ENCODE data around the gene SPOCK1.

Gene SPOCK1

DNA sequence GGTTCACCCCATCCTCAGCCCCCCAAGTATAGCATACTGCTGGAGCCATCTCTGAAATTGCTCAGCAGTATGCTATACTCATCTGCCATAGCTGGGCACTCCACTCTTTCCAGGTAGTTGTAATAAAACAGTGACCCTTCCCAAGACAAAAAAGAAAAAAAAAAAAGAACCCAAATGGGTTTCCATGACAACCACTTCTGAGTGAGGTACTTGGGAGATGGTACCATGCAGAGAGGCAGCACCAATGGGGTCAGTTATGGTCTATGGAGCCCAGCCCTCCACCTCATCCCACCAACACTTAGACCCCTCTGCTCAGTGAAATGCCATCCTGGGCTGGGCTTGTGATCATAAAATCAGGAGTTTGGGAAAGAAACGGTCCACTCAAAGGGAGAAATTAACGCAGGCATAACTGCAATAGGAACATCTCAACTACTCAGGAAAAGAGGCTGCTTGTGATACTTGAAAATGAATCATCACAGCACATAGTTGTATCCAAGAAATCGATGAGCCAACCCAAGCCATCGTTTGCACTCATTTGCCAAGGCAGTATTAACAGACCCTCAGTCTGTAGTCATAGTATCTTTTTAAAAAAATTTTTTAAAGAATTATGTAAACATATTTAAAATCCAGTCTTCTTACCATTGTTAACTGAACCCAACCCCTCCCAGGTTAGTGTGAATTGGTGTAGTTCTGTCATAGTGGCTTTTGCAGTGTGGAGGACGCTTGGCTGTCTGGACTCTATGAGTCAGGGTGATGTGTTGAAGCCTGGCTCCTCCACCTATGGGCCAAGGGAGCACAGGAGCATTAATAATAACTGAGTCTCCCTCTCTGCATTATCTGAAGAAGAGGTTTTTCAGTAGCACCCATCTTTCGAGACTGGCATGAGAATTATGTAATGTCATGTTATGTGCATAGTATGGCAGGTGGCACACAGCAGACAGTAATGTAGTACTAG, 402.7 kb downstream of the SPOCK1 start:
- no peak for DNase-seq

DNA sequence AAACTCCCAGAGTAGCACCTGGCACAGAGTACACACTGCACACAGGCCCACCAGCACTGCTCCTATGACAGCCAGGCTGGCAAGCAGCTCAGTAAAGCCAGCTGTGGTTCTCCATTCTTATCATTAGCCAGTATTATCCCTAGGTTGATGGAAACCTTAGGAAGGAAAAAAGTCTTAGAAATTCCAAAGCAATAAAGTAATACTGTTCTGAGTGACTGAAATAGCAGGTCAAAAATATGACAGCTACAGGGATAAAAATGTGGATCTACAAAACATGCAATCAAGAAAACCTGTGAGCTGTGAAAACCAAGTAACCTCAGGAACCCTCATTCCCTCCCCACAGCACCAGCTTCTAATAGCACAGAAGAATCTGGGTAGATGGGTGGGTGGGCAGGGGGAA, 403.5 kb downstream of the SPOCK1 start:
- DNase-seq: no peak

DNA sequence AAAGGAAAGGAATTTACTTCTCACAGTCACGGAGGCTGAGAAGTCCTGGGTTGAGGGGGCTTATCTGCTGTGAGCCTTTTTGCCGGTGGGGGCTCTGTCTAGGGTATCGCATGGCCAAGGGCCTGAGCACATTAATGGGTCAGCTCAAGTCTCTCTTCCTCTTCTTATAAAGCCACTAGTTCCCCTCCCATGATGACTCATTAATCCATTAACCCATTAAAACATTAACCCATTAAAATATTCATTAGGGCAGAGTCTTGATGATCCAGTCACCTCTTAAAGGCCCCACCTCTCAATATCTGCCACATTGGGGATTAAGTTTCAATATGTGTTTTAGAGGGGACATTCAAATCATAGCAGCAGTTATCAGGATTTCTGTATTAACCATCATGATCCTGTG, 406.3 kb downstream of the SPOCK1 start:
- DNase-seq: no peak

DNA sequence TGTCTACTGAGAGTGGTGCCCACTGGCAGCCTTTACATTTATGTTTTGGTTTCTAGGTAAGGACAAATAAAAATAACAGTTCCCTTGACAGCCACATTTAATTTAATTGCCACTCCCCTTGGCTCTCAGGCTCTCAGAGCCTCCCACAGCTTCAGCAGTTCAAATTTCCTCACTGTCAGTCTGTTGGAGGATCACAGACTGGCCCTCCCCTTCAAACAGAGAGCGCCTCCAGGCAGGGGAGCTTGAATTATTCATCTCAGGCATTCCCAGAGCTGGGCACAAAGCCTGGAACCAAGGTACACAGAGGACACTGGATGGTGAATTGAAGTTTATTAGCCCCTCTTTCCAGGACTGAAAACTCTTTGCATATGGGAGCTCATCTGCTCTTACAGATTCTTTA, 407.7 kb downstream of the SPOCK1 start:
- no peak for DNase-seq

DNA sequence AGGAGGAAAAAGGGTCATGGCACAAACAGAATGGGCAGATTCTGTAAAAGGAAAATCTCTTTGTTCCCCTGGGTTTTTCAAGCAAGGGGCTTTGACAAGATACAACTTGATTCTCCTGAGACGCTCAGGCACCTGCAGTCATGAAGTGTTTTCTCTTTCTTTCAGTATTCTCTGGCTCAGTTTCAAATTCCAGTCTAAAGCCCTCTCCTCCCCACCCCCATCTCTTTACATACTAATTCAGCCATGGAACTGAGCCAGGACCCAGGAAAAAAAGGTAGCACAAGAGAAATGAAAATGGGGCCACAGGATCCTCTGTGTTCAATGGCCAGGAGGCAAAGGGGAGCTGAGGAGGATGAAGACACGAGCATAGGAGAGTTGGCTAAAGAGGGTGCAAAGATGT, 408.4 kb downstream of the SPOCK1 start:
- DNase-seq: no peak

DNA sequence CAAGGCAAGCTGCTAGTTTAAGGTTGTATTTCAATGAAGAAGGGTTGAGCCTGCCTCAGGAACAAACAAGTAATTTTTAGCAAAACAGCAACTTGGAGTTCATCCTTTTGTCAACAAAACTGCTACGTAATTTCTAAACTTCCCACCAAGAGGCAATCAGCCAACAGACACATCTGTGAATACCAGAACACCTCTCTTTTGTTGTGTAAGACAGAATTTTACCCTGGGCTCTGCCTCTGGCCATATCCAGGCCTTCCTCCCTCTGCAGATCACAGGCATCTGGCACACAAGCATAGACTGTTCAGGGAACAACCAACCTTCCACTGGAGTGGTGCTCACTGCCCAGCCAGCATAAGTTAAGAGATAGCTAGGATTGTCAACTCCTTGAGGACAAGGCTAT, 409.0 kb downstream of the SPOCK1 start:
- no peak for DNase-seq

DNA sequence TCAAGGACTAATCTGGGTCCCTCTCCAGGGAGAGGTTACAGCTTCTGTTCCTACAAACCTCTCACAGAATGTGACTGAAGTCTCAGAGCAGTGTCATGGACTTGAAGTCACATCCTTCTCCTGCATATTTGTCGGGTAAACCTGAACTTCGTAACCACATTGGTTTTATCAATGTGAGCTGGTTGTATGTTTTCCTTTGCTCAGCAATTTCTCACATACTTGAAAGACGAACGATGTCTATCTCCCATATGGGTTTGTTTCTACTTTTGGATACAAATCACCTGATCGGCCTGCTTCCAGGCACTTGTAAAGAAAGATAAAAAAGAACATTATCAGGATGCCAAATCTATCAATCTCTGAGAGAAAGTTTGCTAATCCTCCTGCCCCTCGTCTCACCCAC, 411.0 kb downstream of the SPOCK1 start:
- DNase-seq: no peak

DNA sequence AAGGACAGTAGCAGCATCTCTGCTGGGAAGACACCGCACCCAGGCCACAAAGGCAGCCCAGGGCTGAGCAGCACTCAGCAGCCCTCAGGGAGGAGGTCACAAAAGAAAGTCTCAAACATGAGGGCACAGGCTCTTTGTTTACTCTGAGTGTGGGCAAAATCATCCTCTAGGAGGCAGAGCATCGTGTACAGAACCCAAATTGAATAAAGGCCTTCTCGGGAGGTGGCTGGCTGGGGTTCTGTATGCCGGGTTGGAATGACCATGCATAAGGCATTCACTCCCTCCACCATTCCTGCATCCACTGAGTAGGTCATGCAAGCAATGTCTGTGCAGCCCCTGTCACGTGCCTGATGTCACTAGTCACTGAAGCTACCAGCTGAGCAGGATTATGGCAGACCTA, 412.8 kb downstream of the SPOCK1 start:
- no peak for DNase-seq

DNA sequence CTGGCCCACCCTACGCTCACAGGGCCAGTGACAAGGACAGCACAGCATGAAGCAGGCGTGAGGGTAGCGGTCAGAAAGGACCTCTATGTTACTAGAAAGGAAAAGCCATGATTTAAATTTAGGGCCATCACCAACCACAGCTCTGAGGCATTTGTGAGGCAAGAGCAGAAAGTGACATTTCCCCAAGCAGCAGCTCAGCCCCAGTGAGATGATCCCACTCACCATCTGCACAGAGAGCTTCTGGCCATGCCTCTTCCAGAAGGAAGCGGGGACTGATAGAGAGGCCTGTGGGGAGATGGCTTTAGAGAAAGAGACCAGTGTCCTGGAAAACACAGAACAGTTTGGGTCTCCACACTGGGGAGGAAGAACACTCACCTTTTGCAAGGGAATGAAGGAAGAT, 413.9 kb downstream of the SPOCK1 start:
- no peak for DNase-seq

DNA sequence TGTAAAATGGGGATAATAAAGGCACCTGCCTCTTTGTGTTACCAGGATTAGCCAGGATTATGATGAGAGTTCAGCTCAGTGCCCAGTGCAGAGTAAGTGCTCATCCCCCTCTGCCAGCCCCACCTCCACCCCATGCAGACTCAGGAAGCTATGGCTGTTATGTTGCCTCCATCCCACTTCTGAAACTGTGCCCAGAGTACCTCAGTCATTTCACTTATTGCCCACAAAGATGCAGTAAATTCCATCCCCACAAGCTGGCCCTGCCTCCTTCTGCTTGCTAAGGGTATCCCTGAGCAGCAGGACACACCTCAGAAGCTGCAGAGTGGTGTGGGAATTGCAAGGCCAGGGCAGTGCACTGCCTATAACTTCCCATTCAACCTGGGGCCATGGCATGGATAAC, 415.1 kb downstream of the SPOCK1 start:
- no peak for DNase-seq

DNA sequence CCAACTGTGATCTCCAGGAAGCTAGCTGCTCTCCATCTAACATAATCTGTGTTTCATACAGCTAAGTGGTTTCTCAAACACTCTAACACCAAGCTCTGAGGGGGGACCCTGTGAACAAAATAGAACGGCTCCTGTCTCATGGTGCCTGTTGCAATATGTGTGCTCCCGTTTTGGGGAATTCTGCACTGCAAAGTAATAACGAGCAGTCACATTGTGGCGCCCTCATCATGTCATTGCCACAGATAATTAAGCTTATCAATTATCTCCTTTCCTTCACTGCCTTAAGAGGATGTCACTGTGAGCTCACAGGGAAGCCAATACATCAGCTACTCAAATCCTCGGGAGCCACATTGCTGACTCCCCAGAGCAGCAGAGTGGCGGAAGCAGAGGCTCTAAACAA, 416.2 kb downstream of the SPOCK1 start:
- DNase-seq: no peak

DNA sequence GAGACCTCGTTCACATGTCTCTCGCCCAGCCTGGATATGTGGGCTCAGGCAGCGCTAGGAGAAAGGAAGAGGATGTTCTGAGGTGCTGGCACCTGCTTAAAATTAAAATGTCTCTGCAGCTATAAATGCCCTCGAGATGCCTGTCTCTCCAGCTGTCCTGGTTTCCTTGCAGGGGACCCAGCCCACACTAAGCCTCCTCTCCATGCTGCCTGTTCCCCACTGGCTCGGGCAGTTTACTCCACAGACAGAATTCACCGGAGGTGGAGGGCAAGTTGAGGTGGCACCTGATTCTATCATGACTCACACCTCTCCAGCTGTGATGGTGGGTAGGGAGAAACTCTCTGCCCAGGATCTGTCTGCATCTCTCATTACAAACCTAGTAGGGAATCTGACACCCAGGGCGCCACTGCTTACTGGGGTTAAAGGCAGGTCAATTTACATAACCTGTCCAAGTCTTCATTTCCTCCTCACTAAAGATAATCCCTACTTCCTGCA, 420.9 kb downstream of the SPOCK1 start:
- no peak for DNase-seq

DNA sequence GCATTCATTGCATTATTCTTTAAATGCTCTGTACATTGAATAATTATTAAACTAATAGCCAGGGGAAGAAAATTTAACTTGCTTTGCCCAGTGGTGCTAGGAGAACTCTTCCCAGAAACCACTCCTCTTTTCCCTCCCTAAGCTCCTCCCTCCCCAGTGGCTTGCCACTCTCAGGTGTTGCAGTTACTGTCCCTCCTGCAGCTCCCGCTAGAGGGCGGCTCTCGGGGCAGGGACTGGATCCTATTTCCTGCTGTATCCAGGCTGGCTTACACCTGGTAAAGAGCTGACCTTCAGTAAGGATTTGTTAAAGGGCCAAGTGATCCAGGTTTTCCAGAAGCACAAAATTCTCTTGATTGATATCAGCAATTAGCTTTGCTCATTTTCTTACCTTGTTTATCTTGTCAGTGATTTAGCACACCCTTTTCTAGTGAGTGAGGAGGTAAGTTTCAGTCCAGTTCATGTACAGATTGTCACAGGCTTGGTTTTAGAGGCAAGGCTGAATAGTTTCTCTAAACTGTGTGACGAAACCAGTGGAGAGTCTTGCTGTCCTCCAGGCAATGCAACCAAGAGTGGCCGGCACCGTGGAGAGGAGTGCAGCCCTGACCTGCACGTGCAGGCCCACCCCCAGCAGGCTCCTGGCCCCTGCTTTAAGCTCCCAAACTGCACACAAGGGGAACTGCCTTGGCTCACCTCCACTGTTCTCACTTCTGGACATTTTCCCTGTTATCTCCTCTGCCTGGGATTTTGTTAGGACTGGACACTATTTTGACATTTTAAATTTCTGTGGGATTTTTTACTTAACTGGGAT, 423.8 kb downstream of the SPOCK1 start:
- DNase-seq: no peak

DNA sequence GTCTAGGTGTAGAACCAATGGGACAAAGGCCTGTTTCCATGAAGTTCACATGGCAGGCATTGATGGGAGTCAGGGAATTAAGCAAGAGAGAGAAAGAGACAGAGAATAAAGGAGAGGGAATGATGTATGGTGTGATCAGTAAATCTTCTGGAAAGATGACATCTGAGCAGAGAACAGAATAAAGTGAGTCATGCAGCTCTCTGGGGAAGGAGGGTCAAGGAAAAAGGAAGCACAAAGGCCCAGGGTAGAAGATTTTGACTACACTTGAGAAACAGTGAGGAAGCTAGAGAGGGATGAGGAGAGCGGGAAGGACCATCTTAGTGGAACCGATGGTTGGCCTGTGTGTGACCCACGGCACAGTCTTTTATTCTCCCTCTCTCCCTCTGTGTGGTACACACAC, 425.9 kb downstream of the SPOCK1 start:
- DNase-seq: no peak

DNA sequence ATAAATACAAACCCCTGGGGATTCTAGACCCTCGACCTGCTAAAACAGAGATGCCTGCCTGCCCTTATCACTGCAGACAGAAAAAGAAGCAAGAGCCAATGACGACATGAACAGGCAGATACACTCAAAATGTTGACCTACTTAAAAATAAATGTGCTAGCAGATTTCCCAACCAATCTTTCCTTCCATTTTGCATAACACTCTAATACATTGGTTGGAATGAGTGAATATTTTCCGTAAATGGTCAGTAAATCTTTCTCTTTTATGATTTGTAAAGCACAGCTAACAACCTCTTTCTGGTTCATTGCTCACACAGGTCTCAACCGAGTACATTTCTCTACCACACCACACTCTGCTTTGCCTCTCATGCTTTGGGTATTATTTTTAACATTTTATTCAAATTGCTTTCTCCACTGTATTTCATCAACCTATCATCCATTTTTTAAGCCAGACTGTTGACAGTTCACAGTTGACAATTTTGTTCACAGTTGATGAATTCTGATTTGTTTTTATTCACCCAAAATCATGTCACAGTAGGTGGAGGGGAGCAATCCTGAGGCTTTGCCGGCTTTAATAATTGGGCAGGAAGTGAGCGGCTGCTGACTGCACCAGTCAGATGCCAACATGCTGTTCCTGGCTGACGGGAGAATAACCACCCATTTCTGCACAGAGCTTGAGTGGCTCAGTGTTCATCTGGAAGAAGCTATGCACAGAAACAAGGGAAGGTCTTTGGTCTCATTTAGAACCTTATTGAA, 426.6 kb downstream of the SPOCK1 start:
- DNase-seq: no peak

DNA sequence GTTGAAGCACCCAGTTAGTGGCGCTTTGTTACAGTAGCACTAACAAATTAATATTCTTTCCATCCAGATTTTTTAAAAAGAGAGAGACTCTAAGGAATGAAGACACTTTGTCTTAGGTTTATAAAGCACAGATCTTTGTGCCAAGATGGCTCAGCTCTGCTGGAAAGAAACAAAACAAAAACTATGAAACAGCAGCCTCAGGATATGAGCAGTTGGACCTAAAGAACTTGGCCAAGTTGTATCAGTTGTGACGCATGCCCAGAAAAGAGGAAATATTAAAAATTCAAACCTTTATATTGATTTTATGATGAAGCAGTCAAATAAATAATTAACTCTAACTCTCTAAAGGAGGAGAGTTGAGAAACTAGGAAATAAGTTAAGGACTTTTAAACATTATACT, 427.2 kb downstream of the SPOCK1 start:
- no peak for DNase-seq

DNA sequence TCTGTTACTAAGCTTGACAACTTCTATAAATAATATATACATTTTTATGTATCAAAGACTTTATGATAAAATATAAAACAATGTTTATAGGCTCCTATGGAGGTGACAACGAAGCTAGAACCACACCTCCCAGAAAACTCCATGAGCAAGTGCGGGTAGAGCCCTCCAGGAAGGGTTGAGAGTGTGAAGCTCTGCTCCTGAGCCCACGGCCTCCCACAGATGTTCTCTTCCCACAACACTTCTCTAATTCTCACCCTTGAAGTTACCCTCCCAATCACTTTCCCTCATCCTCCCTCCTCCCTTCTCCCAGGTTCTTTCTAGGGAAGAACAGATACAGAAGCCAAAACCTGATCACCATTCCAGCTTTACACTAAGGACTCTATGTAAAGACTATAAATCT, 427.6 kb downstream of the SPOCK1 start:
- DNase-seq: no peak

DNA sequence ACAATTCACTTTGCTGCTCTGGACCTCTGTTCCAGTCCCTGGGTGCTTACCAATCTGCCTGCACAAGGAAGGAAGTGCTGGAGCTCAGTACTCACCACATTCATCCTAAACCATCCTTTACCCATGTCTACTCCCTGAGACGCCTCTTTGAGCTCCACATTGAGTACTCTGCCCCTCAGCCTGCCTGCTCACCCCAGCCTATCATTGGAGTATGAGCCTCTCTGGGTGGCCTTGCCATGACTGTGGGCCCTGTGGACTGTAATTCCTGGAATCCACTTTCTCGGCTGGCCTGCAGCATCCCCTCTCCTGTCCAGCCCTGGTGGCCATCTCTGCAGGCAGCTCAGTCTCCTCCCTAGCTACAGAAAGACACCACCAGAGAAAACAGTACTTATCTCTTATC, 428.6 kb downstream of the SPOCK1 start:
- no peak for DNase-seq

DNA sequence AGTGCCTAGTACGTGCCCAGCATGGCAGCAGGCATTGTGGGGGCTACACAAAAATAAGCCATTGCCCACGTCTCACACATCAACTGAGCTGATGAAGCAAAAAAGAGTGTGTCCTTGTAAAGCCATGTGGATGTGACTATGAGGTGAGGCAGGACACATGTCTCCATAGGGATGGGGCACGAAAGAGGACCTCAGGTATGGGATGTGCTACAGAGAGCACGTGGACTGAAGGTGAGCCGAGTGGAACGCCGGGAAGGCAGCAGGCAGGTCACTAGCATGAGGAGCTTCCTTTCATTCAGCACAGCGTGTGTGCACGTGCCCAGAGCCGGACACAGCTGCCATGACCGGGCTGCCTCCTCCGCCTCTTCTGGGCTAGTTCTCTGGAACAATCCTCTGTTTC, 429.8 kb downstream of the SPOCK1 start:
- DNase-seq: no peak

DNA sequence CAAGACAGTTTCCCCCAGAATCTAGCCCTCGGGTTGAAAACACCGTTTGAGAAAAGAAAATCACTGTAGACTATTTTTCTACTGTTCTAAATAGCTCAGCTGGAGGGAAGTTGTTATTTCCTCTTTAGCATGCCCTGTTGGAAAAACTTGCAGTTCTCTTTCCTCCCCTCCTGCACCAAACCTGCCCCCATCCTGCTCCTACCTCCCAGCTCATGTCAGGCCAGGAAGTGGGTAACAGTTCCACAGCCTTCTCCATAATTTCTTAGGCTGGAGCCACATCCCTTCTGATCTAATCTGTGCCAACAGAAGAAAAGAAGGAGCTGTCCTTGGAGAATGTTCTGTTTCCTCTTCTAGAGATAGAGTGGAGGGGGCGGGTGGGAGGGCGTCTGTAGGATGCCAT, 437.7 kb downstream of the SPOCK1 start:
- no peak for DNase-seq

DNA sequence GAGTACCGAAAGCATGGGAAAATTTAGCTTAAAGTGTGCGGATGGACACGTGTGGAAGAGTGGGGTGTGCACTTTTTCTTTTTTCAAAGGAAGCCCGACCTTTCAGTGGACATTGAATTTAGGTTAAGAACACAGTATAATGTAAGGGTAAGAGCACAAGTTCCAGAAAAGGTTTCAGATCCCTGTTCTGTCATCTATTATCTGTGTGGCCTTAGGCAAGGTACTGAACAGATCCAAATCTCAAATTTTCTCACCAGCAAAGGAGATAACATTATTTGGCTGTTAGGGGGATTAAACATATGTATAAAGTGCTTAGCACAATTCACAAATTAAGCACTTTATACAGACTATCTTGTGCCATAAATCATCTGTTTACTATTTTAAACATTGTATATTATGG, 441.0 kb downstream of the SPOCK1 start:
- DNase-seq: no peak

DNA sequence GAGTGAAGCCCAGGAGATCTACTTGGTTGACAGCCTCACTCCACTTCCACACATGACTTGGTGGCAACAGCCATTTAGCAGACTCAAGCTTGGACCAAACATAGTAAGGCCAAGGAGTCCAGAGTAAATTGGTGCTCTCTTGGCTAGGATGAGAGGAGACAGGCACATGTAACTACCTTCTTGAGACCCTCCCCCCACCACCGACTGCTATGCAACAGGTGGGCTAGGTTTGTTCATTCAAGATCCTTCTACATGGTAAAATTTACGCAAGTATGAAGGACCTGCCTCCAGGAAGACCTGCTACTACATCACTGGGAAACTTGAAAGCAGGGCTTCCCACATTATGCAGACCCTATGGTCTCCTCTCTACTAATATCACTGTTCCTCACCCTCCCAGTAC, 442.4 kb downstream of the SPOCK1 start:
- no peak for DNase-seq

DNA sequence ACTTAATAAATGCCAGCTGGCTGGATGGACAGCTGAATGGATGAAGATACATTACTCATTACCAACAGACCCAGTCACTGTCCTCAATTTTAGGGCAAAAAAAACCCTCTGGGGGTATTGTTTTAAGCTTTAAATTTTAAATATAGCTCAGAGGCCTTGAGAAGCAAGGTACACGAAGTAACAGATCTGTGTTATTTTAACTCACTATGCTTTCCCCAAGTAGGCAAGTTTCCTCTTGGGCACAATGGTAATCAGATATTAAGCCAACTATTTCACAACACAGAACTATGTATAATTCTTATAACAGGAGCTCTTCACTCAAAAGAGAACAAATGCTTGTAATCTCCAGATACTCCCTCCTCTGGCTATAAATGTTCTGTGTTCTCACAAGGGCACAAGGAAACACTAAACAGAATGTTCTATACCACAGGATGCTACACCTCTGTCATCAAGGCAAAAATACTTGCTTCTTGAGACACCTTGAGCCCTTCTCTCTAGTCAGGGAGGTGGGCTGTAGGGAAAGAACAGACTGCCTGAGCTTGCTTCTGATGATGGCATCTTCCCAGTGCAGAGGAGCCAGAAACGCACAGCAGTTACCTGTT, 443.8 kb downstream of the SPOCK1 start:
- no peak for DNase-seq
